HG03571 (cell line): ENCODE measurements around the gene RCSD1.

ENCODE experiments used
- ATAC-seq: cut with Tn5 transposase; IDR thresholded peaks from one replicate; pipeline ENCODE4 v1.9.1; 2021; ENCODE audit not compliant: unreplicated experiment

Gene RCSD1

DNA sequence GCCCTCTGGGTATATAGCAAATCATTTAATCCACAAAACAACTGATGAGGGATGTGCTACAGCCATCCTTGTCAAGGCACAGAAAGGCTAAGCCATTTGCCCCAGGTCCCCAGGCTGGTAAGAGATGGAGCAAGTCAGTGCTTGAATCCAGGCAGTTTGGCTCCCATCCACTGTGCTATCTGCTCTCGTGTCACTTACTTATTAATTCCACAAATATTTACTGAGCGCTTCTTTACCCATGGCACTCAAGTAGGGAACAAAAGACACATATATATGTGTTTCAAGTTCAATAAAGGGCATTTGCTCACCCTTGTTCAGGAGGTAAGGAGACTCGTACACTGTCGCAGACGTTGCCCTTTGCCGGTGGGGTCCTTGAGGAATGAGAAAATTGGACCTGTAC lies 53.2 kb downstream of the RCSD1 start:
- ATAC-seq, result no peak

GRCh38 chr1:167683641-167684502 lies 53.8 kb downstream of the RCSD1 start:
- ATAC-seq, result no peak

- no peak for ATAC-seq
Observed at GRCh38 chr1:167685844-167686243, 55.8 kb downstream of the RCSD1 start.

GRCh38 chr1:167687919-167688519 lies 58.0 kb downstream of the RCSD1 start:
- no peak for ATAC-seq

GRCh38 chr1:167689567-167689920 lies 59.5 kb downstream of the RCSD1 start:
- ATAC-seq, result no peak

- ATAC-seq, result no peak
Observed at GRCh38 chr1:167690053-167690452, 60.0 kb downstream of the RCSD1 start.

GRCh38 chr1:167693425-167694045 lies 63.5 kb downstream of the RCSD1 start:
- no peak for ATAC-seq

DNA sequence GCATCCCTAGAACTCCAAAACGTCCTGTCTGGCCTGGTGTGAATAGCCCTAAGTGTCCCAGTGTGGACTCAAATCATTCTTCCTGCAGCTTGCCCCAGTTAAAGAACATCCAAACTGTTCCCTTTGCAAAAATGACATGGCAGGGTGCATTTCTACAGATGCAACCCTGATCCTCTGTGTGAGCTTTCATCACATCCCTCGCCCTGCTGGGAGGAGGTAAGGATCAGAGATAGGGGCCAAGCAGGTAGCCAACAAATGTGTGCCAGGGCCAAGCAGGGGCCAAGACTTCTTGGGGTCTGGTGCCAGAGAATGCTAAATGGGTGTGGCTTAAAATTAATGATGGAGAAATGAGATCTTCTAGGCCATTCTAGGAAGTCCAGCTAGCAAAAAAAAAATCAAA lies 64.7 kb downstream of the RCSD1 start:
- ATAC-seq, result no peak

- no peak for ATAC-seq
Observed at GRCh38 chr1:167695147-167695546, 65.1 kb downstream of the RCSD1 start.

- no peak for ATAC-seq
Observed at GRCh38 chr1:167695756-167696561, 65.9 kb downstream of the RCSD1 start.

DNA sequence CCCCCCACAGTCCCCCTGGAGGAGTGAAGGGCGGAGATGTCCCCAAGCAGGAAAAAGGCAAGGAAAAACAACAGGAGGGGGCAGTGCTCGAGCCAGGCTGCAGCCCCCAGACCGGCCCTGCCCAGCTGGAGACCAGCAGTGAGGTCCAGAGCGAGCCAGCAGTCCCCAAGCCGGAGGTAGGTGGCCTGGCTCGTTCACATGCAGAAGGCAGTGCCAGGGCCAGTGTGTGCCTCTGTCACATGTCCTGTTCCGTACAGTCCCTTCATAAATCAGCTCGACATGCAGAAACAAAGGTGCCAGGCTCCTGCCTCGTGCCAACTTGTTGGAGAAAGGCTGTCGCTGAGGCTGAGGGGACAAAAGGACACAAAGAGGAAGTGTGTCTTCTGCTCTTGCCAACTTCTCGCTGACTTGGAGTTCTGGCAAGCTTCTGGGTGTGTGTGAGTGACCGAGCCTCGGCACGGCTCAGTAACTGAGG lies 67.7 kb downstream of the RCSD1 start:
- no peak for ATAC-seq

GRCh38 chr1:167698313-167698712 lies 68.3 kb downstream of the RCSD1 start:
- no peak for ATAC-seq

- ATAC-seq, result no peak
Observed at GRCh38 chr1:167701510-167701909, 71.5 kb downstream of the RCSD1 start.

GRCh38 chr1:167703557-167703956 lies 73.5 kb downstream of the RCSD1 start:
- ATAC-seq, result no peak

- no peak for ATAC-seq
Observed at GRCh38 chr1:167704715-167705114, 74.7 kb downstream of the RCSD1 start.

GRCh38 chr1:167705250-167705649 lies 75.2 kb downstream of the RCSD1 start:
- ATAC-seq, result no peak

DNA sequence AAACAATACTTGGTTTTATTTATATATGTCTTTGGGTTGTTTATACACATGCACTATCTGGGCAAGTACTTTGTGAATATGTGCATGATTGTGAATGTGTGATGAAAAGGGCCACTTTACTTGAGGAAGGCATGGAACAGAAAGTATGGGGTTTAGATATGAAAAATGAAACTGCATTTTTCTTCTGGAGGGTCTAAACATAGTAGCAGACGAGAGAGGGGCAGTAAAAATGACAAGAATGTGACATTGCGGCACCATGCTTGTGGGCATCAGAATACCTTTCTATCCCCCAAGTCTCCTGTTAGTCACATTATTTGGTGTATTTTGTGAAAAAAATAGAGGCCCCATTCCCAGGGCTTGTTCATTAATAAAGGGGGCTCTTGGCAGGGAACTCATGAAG lies 76.3 kb downstream of the RCSD1 start:
- no peak for ATAC-seq

GRCh38 chr1:167706931-167707877 lies 77.2 kb downstream of the RCSD1 start:
- peak; percentile 47 for ATAC-seq

- no peak for ATAC-seq
Observed at GRCh38 chr1:167707942-167708341, 77.9 kb downstream of the RCSD1 start.

DNA sequence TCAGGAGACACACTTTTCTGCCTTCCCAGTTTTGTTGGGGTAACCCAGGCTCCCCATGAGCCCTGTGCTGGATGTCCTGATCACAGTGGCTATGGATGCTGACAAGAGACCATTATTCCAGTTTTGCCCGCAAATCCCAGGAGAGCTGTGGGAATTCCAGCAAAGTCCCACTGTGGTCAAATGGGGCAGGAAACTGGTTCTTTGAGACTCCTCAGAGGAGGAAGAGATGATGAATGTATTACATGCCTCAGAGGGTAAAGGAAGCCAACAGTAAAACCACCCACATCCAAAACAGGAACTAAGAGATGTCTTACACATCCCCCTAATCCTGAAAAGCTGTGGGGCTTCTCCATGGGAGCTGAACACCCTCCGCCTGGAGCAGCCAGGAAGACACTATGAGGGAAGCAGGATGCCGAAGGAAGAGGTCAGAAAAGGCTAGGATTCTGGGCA lies 78.9 kb downstream of the RCSD1 start:
- ATAC-seq, result peak; percentile 32
